Natural killer cell (primary cell): Measurements from ENCODE around the gene N4BP2. TPM values are rescaled to one million over a fixed set of nuclear protein-coding genes. Genes with fewer than 3 reads are reported as not detected.

Source experiments
- ATAC-seq, 3 donors: fragments of 150-1000 bp in 2 of 3; fragments of 200-7000 bp in 1 of 3; cut with Tn5 transposase; 1 replicate in 1 of 3; 2 replicates in 2 of 3; pipeline ENCODE4 v1.10.0; 2021; ENCODE audit warnings: mild to moderate bottlenecking in 2 of 3, moderate library complexity in 2 of 3
- DNase-seq, 2 donors: peaks; one replicate each; pipeline versions ENCODE4 v3.0.0 to v3.0.0-alpha.2; 2013 to 2021; ENCODE audit warnings: mixed read lengths in 1 of 2
- H3K27ac ChIP-seq: one replicate; pipeline ENCODE4 v1.5.1; 2013; ENCODE audit warnings: mild to moderate bottlenecking, low read length
- H3K27me3 ChIP-seq: one replicate; pipeline ENCODE4 v1.6.1; 2013; ENCODE audit warnings: low read length; ENCODE audit not compliant: control insufficient read depth, insufficient read depth
- H3K36me3 ChIP-seq: one replicate; pipeline ENCODE4 v1.6.1; 2013; ENCODE audit warnings: low read length; ENCODE audit not compliant: control insufficient read depth, insufficient read depth
- H3K4me1 ChIP-seq: one replicate; pipeline ENCODE4 v1.6.1; 2013; ENCODE audit warnings: low read length; ENCODE audit not compliant: control insufficient read depth, insufficient read depth
- H3K4me3 ChIP-seq: one replicate; pipeline ENCODE4 v1.5.1; 2013; ENCODE audit warnings: low read length
- H3K9me3 ChIP-seq: one replicate; pipeline ENCODE4 v1.6.1; 2013; ENCODE audit warnings: low read length; ENCODE audit not compliant: control insufficient read depth, insufficient read depth
- H3K27ac Mint-ChIP-seq, 2 donors: one replicate each; pipeline ENCODE4 v1.8.0; 2022; ENCODE audit warnings: mild to moderate bottlenecking in 2 of 2, mixed read lengths in 2 of 2, moderate library complexity in 1 of 2
- H3K27me3 Mint-ChIP-seq, 2 donors: one replicate each; pipeline ENCODE4 v1.8.0; 2022; ENCODE audit warnings: low read depth in 2 of 2, mixed read lengths in 2 of 2
- H3K36me3 Mint-ChIP-seq: one replicate; pipeline ENCODE4 v1.8.0; 2022; ENCODE audit warnings: mixed read lengths
- H3K4me1 Mint-ChIP-seq, 2 donors: one replicate each; pipeline ENCODE4 v1.8.0; 2022; ENCODE audit warnings: mixed read lengths in 2 of 2
- H3K4me3 Mint-ChIP-seq: one replicate; pipeline ENCODE4 v1.8.0; 2022; ENCODE audit warnings: mild to moderate bottlenecking, moderate library complexity, mixed read lengths
- H3K9me3 Mint-ChIP-seq, 2 donors: one replicate each; pipeline ENCODE4 v1.8.0; 2022; ENCODE audit warnings: mixed read lengths in 2 of 2
- CTCF ChIP-seq: fragments of 200-600 bp; IDR thresholded peaks from one replicate; pipeline ENCODE4 v1.8.0; 2022; ENCODE audit warnings: antibody characterized with exemption
- WGBS: methylation state at CpG from one replicate; pipeline ENCODE4 v1.1.7; 2013; ENCODE audit warnings: missing lambda C conversion rate; ENCODE audit not compliant: insufficient coverage; 5-methylcytosine and 5-hydroxymethylcytosine counted together
- intact Hi-C: fragments of 100-400 bp; cut with micrococcal nuclease; formaldehyde crosslinking; loops from one replicate; pipeline ENCODE4 v1.14.2; 2022
- total RNA-seq, 4 donors: library from RNA; stranded (reverse); fragments of 120-200 nt in 1 of 4; gene quantifications; one replicate each; pipeline versions ENCODE4 v1.2.3 to v1.2.4, GENCODE V29; 2013 to 2022

Gene N4BP2
- total RNA-seq, 3 donors from 2014 or later (not counting 1 experiment from before 2014, with no cell fraction given), result 16.4 to 22.4 (median 17.5) TPM

DNA sequence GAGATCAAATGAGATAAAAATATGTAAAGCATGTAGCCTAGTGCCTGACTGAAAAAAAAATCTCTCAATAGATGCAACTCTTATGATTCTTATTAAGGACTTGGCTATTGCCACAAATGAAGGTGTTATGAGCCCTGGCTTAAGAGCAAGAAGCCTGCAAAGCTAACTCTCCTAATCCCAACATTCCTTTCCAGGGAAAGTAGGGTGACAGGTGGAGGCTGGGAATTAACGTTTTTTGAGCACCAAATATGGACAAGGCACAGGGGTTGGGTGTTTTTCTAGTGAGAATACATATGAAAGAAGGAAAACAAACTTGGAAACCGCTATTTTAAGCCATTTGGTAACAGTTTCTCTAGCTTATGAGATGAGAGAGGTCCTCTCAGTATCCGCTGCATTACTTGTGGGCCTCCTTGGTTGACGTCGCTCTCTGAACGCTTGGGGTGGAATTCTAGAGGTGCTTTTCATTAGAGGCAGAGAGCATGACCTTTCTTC is 142.6 kb downstream of the N4BP2 start:
- Histone ChIP-seq H3K4me3 (peak overlapping the region; percentile 67), H3K9me3 (no peaks in the 10 kb centered on the region), H3K36me3 (peaks cover 2% of the 10 kb centered on the region), H3K27ac (peak overlapping the region; percentile 92), H3K27me3 (no peaks in the 10 kb centered on the region), H3K4me1 (peaks cover 52% of the 10 kb centered on the region)
- no peaks in the 10 kb centered on the region for H3K9me3 Mint-ChIP-seq
- 6% methylated on average over 6 of the region's 6 CpGs for WGBS
- no peaks in the 10 kb centered on the region for H3K27me3 Mint-ChIP-seq
- DNase-seq (peak in 1 of 2 donors; percentile 65), ATAC-seq (no peak)
- peaks cover 83 to 94% of the 10 kb centered on the region in 2 donors for H3K4me1 Mint-ChIP-seq
- peak overlapping the region; percentile 99 to 100 for H3K27ac Mint-ChIP-seq
- peaks cover 11% of the 10 kb centered on the region for H3K36me3 Mint-ChIP-seq
- no peak for TF ChIP-seq CTCF
- peak overlapping the region; percentile 100 for H3K4me3 Mint-ChIP-seq
- intact Hi-C loops, result loop anchor here (5.0 kb wide), 3 partner anchors 33 to 562 kb away; partner anchors contain the start of gene SMIM14

DNA sequence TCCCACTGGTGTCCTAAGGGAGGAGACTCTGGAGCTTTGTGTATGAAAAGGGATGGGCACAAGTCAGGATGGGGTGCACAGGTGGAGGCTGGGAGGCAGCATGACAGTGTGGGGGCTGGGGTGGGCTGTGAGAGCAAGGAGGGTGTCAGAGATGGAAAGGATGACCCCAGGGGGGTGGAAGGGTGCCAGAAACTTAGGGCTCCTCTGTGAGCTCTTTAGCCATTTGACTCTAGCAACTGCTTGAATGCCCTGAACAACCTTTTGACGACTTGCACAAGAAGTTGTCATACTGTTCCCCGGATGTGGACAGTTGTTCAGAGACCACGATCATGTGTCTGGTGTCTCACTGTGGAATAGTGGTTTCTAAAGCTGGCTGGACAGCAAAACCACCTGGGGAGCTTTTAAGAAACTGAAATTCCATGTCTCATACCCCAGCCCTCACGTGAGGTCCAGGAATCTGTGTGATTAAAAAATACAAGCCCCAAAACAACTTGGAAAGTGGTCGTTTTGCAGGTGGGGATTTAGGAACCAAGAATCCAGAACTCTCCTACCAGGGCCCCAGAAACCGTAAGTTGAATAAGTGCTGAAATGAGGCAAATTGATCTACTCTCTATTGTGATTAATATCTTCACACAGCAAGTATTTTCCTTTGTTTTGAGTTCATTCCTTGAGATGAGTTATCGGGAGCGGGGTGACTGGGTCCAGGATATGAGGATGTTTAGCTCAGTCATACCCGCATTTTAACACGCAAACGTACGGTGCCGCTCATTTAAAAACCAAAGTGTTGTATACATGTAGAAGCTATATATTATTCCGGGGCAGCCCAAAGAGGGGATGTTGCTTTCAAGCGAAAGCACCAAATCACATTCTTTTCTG is 143.6 kb downstream of the N4BP2 start:
- Mint-ChIP-seq H3K27me3 (no peaks in the 10 kb centered on the region), H3K4me3 (peak overlapping the region; percentile 100), H3K27ac (peak overlapping the region; percentile 99 to 100), H3K9me3 (no peaks in the 10 kb centered on the region), H3K36me3 (peaks cover 11% of the 10 kb centered on the region), H3K4me1 (peaks cover 84 to 95% of the 10 kb centered on the region in 2 donors)
- no peaks in the 10 kb centered on the region for H3K27me3 ChIP-seq
- ATAC-seq (peak; percentile 47 to 73 (median 69)), DNase-seq (peak; percentile 53 to 82)
- peak overlapping the region; percentile 67 for H3K4me3 ChIP-seq
- peak overlapping the region; percentile 92 for H3K27ac ChIP-seq
- TF ChIP-seq CTCF, result no peak
- peaks cover 2% of the 10 kb centered on the region for H3K36me3 ChIP-seq
- intact Hi-C loops, result loop anchor here (5.0 kb wide), 5 partner anchors 32 to 1533 kb away; partner anchors contain the start of gene SMIM14
- no peaks in the 10 kb centered on the region for H3K9me3 ChIP-seq
- WGBS, result 0% methylated on average over 13 of the region's 15 CpGs
- peaks cover 53% of the 10 kb centered on the region for H3K4me1 ChIP-seq

DNA sequence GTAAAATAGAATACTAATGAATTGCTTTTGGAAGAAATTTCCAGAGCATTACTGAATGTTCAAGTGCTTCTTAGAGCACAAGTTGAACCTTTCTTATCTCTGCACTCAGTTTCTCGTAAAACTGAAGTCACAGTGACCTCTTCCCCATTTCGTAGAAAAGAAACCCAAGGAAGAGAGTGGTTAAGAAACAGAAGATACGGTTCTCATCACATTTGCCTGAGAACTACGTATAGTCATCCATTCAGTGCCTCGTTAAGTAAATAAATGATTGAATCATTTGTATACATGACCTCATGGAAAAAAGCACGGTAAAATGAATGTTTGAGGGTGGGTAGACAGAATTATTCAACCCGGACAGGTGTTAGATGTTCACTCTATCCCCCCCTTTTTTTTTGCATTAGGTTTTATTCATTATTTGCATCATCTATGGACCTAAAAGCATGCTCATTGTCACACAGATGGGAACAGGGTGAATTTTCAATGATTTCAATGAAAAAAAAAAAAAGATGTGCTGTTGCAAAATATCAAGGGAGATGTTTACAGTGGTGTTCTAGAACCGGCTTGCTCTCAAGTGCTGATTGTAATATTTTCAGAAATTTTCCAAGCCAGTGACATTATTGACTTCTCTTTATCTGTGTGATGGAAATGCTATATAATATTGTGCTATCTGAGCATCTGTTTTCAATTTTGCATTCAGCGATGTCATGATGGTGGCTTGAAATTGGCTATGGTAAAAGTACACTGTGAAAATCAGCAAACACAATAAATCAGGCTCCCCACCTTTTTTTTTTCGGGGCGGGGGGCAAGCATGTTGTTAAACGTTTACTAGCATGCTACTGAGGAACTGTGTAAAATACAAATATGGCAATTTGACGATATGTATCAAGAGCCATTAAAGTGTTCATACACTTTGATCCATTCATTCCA is 144.5 kb downstream of the N4BP2 start:
- DNase-seq, result peak in 1 of 2 donors; percentile 48
- Histone ChIP-seq H3K27ac (peak overlapping the region; percentile 92), H3K27me3 (no peaks in the 10 kb centered on the region), H3K4me1 (peaks cover 50% of the 10 kb centered on the region), H3K4me3 (peak overlapping the region; percentile 67), H3K36me3 (peaks cover 2% of the 10 kb centered on the region), H3K9me3 (no peaks in the 10 kb centered on the region)
- no peak for TF ChIP-seq CTCF
- peak overlapping the region; percentile 100 for H3K4me3 Mint-ChIP-seq
- WGBS, result 6% methylated on average over 8 of the region's 13 CpGs
- H3K9me3 Mint-ChIP-seq, result no peaks in the 10 kb centered on the region
- peaks cover 11% of the 10 kb centered on the region for H3K36me3 Mint-ChIP-seq
- H3K27me3 Mint-ChIP-seq, result no peaks in the 10 kb centered on the region
- intact Hi-C loops, result loop anchor here (5.0 kb wide), 2 partner anchors 49 to 1534 kb away; no protein-coding TSS in a partner anchor
- peak in 1 of 3 donors; percentile 30 for ATAC-seq
- H3K4me1 Mint-ChIP-seq, result peaks cover 84 to 95% of the 10 kb centered on the region in 2 donors
- peak overlapping the region; percentile 99 to 100 for H3K27ac Mint-ChIP-seq
